ENCODE measurements around the gene ASB5.
"Not testable (repeated sequence)": the region's sequence is repeated elsewhere in the genome, so short reads cannot be mapped to it uniquely, and the experiment has no call there.

ASB5 gene

GRCh38 chr4:176222149-176222548 is 46.9 kb downstream of the ASB5 start:
- DNase-seq (ENCODE audit: low read depth in 2 of 2): no peak

GRCh38 chr4:176217510-176217909 is 51.5 kb downstream of the ASB5 start:
- DNase-seq (ENCODE audit: low read depth in 2 of 2): no peak

GRCh38 chr4:176212351-176212750 is 56.7 kb downstream of the ASB5 start:
- DNase-seq (ENCODE audit: low read depth in 2 of 2): not testable (repeated sequence)

- DNase-seq (ENCODE audit: low read depth in 2 of 2): no peak
Measured at GRCh38 chr4:176210579-176211296, 58.3 kb downstream of the ASB5 start.

- no peak for DNase-seq (ENCODE audit: low read depth in 2 of 2)
Measured at GRCh38 chr4:176210101-176210500, 58.9 kb downstream of the ASB5 start.

GRCh38 chr4:176209535-176209934 is 59.5 kb downstream of the ASB5 start:
- DNase-seq (ENCODE audit: low read depth in 2 of 2): no peak

GRCh38 chr4:176207839-176208238 is 61.2 kb downstream of the ASB5 start:
- no peak for DNase-seq (ENCODE audit: low read depth in 2 of 2)

GRCh38 chr4:176205299-176205698 is 63.7 kb downstream of the ASB5 start:
- no peak for DNase-seq (ENCODE audit: low read depth in 2 of 2)

GRCh38 chr4:176198316-176198903 is 70.6 kb downstream of the ASB5 start:
- DNase-seq (ENCODE audit: low read depth in 2 of 2): no peak

GRCh38 chr4:176195184-176195978 is 73.6 kb downstream of the ASB5 start, which contains the start of gene SPATA4:
Gene SPATA4 (minus strand): TSS chr4:176195585. CDS start chr4:176195562, 23 bp downstream.
- peak; percentile 66 to 74 for DNase-seq (ENCODE audit: low read depth in 2 of 2)

GRCh38 chr4:176193938-176194337 is 75.1 kb downstream of the ASB5 start:
- no peak for DNase-seq (ENCODE audit: low read depth in 2 of 2)

GRCh38 chr4:176193126-176193525 is 75.9 kb downstream of the ASB5 start:
- no peak for DNase-seq (ENCODE audit: low read depth in 2 of 2)

- no peak for DNase-seq (ENCODE audit: low read depth in 2 of 2)
Measured at GRCh38 chr4:176191974-176192373, 77.0 kb downstream of the ASB5 start.

- DNase-seq (ENCODE audit: low read depth in 2 of 2): no peak
Measured at GRCh38 chr4:176189891-176190795, 78.9 kb downstream of the ASB5 start.

GRCh38 chr4:176188654-176189053 is 80.4 kb downstream of the ASB5 start:
- no peak for DNase-seq (ENCODE audit: low read depth in 2 of 2)

- DNase-seq (ENCODE audit: low read depth in 2 of 2): no peak
Measured at GRCh38 chr4:176187624-176188023, 81.4 kb downstream of the ASB5 start.

- no peak for DNase-seq (ENCODE audit: low read depth in 2 of 2)
Measured at GRCh38 chr4:176186671-176187395, 82.2 kb downstream of the ASB5 start.

GRCh38 chr4:176186067-176186466 is 83.0 kb downstream of the ASB5 start:
- DNase-seq (ENCODE audit: low read depth in 2 of 2): no peak

- peak; percentile 64 to 67 for DNase-seq (ENCODE audit: low read depth in 2 of 2)
Measured at GRCh38 chr4:176185051-176185450, 84.0 kb downstream of the ASB5 start.
